Upper lobe of right lung (tissue), 1 donor: ENCODE results near the gene SLC16A3. TPM values are rescaled to one million over a fixed set of nuclear protein-coding genes. Genes with fewer than 3 reads are reported as not detected.

Source experiments
- ATAC-seq: fragments of 200-7000 bp; cut with Tn5 transposase; one replicate; pipeline ENCODE4 v1.9.1; 2020; ENCODE audit warnings: mild to moderate bottlenecking, moderate library complexity
- DNase-seq: peaks from one replicate; pipeline ENCODE4 v3.0.0-alpha.2; 2020
- H3K27ac ChIP-seq: fragments of 200-600 bp; one replicate; pipeline ENCODE4 v1.8.0; 2022
- H3K27me3 ChIP-seq: fragments of 200-600 bp; one replicate; pipeline ENCODE4 v1.8.0; 2022; ENCODE audit warnings: mild to moderate bottlenecking
- H3K36me3 ChIP-seq: fragments of 200-600 bp; one replicate; pipeline ENCODE4 v1.8.0; 2022
- H3K4me1 ChIP-seq: fragments of 200-600 bp; one replicate; pipeline ENCODE4 v1.8.0; 2022
- H3K4me3 ChIP-seq: fragments of 200-600 bp; one replicate; pipeline ENCODE4 v1.8.0; 2022; ENCODE audit warnings: mild to moderate bottlenecking
- H3K9me3 ChIP-seq: fragments of 200-600 bp; one replicate; pipeline ENCODE4 v1.8.0; 2022
- intact Hi-C: fragments of 100-400 bp; cut with DNase I; formaldehyde crosslinking; loops from one replicate; pipeline ENCODE4 v1.11.0; 2022
- microRNA-seq: library from miRNA; unstranded; fragments of <30 nt; microRNA quantifications from one replicate; pipeline ENCODE4 v1.2.0, GENCODE V29; 2020; ENCODE audit warnings: borderline microRNAs expressed
- total RNA-seq: library from RNA; stranded (reverse); fragmentation: NEBNext Ultra II Directional; extraction: Animal tissue kit (Norgen Biotek cat#: 25700); gene quantifications from one replicate; pipeline ENCODE4 v1.2.1, GENCODE V29; 2021
- TF ChIP-seq, protein P1 (sequence below): fragments of 200-600 bp; IDR thresholded peaks from one replicate; pipeline ENCODE4 v1.8.0; 2022; ENCODE audit warnings: antibody characterized with exemption
- donor health status: DM: no; HTN: yes; CAD: no; lungs with severe emphysema.

Gene SLC16A3
- total RNA-seq, 1 donor from 2014 or later: 77.5 TPM

DNA sequence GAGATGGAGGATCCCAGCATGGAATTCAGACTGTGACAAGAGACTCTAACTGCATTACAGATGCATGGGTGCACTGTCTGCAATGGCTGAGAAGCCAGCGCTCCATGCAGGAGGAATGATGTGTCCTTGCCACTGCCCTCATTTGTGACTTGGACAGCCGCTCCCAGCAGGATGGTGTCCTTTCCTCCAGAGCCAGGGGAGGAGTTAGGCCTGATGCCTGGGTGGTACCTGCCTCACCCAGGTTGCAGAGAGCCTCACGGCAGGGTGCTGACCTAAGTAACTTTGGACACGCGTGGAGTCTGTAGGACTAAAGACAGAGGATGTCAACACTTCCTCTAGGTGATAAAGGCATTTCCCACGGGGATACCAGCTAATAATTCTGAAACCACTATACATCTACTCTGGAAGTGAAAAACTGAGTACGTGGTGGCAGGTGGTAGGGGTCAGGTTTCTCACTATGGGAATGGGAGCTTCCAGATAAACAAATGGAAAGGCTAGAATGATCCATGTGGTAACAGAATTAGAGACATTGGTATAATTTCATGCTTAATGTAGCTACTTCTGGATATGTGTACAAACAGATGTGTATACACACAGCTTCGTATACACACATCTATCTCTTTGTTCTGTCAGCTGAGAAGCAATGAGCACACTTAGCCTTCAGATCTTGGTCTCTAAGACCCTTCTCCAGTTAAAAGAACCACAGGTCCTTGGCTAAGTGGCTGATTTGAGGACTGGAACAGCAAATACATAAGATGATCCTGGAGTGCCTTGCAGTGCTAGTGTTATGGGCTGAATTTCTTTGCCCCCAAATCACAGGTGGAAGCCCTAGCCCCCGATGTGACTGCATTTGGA is 58.4 kb downstream of the SLC16A3 start:
- DNase-seq (no peak), ATAC-seq (no peak)
- Histone ChIP-seq H3K27ac (peak overlapping the region; percentile 85), H3K27me3 (no peaks in the 10 kb centered on the region), H3K36me3 (no peaks in the 10 kb centered on the region), H3K9me3 (no peaks in the 10 kb centered on the region), H3K4me1 (peaks cover 35% of the 10 kb centered on the region), H3K4me3 (no peak overlapping the region)
- intact Hi-C loops: no loop called here
- TF ChIP-seq, protein P1, sequence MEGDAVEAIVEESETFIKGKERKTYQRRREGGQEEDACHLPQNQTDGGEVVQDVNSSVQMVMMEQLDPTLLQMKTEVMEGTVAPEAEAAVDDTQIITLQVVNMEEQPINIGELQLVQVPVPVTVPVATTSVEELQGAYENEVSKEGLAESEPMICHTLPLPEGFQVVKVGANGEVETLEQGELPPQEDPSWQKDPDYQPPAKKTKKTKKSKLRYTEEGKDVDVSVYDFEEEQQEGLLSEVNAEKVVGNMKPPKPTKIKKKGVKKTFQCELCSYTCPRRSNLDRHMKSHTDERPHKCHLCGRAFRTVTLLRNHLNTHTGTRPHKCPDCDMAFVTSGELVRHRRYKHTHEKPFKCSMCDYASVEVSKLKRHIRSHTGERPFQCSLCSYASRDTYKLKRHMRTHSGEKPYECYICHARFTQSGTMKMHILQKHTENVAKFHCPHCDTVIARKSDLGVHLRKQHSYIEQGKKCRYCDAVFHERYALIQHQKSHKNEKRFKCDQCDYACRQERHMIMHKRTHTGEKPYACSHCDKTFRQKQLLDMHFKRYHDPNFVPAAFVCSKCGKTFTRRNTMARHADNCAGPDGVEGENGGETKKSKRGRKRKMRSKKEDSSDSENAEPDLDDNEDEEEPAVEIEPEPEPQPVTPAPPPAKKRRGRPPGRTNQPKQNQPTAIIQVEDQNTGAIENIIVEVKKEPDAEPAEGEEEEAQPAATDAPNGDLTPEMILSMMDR: no peak

DNA sequence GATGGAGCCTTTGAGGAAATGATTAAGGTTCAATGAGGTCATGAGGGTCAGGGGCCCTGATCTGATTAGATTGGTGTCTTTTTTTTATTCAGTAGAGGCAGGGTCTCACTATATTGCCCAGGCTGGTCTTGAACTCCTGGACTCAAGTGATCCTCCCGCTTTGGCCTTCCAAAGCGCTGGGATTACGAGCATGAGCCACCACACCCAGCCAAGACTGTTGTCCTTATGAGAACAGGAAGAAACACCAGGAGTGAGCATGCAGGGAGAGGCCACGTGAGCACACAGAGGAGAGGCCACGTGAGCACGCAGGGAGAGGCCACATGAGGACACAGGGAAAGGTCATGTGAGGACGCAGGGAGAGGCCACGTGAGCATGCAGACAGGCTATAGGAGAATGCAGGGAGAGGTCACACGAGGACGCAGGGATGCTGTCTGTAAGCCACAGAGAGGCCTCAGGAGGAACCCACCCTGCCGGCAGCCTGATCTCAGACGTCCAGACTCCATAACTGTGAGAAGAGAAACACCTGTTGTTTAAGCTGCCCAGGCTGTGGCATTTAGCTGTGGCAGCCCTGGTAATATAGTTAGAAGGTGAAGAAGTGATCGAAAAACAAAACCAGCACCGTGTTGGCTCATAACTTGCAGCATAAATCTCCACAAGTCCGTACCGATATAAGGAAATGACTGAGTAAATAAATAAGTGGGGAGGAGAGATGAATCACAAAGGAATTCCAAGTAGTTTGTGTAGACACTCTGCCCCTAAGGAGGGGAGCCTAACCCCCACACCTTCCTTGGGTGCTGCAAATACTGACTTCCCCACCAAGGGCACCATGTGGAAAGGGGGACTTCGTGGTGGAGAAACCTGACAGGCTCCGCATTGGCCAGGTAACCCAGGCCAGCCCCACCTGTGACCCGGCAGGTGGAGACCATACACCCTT is 59.3 kb downstream of the SLC16A3 start:
- Histone ChIP-seq H3K27ac (peak overlapping the region; percentile 85), H3K36me3 (no peaks in the 10 kb centered on the region), H3K4me3 (no peak overlapping the region), H3K27me3 (no peaks in the 10 kb centered on the region), H3K4me1 (peaks cover 27% of the 10 kb centered on the region), H3K9me3 (no peaks in the 10 kb centered on the region)
- intact Hi-C loops: no loop called here
- DNase-seq (peak; percentile 93), ATAC-seq (peak; percentile 80)
- TF ChIP-seq, protein P1: no peak

Small RNA genes within 50 kb of the gene (microRNA-seq; reads per million reads assigned to microRNA genes)
- not detected for gene MIR6787

Other genes starting within 250 kb of the SLC16A3 start
- gene CENPX, start 206.2 kb upstream of the SLC16A3 start, total RNA-seq: 40.2 TPM
- gene LRRC45, start 205.7 kb upstream of the SLC16A3 start, total RNA-seq: 12.2 TPM
- gene RAC3, start 197.4 kb upstream of the SLC16A3 start, total RNA-seq: 3.4 TPM
- gene DCXR, start 191.3 kb upstream of the SLC16A3 start, total RNA-seq: 143 TPM
- gene RFNG, start 177.2 kb upstream of the SLC16A3 start, total RNA-seq: 38.5 TPM
- 78.0 TPM for gene GPS1, start 177.1 kb upstream of the SLC16A3 start, total RNA-seq
- 82.4 TPM for gene DUS1L, start 163.2 kb upstream of the SLC16A3 start, total RNA-seq
- gene FASN, start 130.8 kb upstream of the SLC16A3 start, total RNA-seq: 432 TPM
- 50.5 TPM for gene CCDC57, start 16.2 kb upstream of the SLC16A3 start, total RNA-seq
- 150 TPM for gene CSNK1D, start 44.7 kb downstream of the SLC16A3 start, total RNA-seq
- 7.2 TPM for gene CD7, start 88.6 kb downstream of the SLC16A3 start, total RNA-seq
- 26.4 TPM for gene SECTM1, start 104.7 kb downstream of the SLC16A3 start, total RNA-seq
- gene TEX19, start 130.2 kb downstream of the SLC16A3 start, total RNA-seq: not detected
- not detected for gene UTS2R, start 142.7 kb downstream of the SLC16A3 start, total RNA-seq
- gene HEXD, start 189.3 kb downstream of the SLC16A3 start, total RNA-seq: 49.1 TPM
- 32.7 TPM for gene OGFOD3, start 189.5 kb downstream of the SLC16A3 start, total RNA-seq
- 120 TPM for gene CYBC1, start 221.7 kb downstream of the SLC16A3 start, total RNA-seq
- 54.1 TPM for gene NARF, start 229.7 kb downstream of the SLC16A3 start, total RNA-seq